ENCODE results near the gene TMEM184A.
A peak's percentile ranks its signal among the peaks of the same experiment; 100 is the strongest.

Gene TMEM184A

DNA sequence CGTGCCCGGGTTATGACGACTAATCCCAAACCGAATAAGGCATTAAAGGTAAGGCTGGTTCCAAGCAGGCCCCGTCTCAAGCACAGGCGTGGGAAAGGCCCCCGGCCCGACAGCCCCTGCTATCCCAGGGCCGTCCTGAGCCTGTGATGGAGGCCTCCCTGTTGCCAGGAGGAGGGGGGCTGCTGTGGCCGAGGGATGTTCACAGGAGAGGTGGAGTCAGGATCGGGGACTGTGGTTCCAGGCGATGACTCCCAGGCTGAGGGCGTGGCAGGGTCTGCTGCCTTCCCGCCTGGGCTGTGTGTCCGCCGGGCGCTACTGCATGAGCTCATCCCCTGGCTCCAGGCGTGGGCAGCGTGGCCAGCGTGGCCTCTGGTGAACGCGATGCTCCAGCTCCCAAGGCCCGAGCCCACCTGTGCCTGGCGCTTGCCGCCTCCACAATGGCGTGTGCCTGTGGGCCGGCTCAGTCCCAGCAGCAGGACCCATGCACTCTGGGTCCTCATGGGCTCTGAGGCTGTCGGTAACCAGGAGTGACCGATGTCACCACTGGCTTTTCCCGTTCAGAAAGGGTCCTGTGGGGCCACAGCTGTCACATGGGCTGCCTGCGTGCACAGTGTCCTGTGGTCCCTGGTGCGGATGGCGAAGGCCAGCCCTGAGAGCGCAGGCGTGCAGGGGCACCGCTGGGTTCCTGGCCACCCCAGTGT lies 16.7 kb downstream of the TMEM184A start:
- CTCF ChIA-PET: interaction anchor here (1.4 to 11.1 kb wide), 2 partner anchors 19 to 30 kb away, joined by 6 to 150 read pairs; partner anchors contain the start of gene INTS1
- Histone ChIP-seq H3K4me1 (ENCODE audit: control extremely low read depth in 1 of 4, control insufficient read depth in 4 of 4, insufficient read depth in 4 of 4, low read length in 3 of 4) (peaks cover 0 to 20% (median 6%) of the 10 kb centered on the region in 4 experiments), H3K36me3 (ENCODE audit: control insufficient read depth in 4 of 4, insufficient read depth in 4 of 4, low read length in 3 of 4) (peaks cover 6 to 96% (median 59%) of the 10 kb centered on the region in 4 experiments), H3K4me3 (ENCODE audit: control insufficient read depth in 1 of 7, extremely low read depth in 1 of 7, insufficient read depth in 4 of 7, low read depth in 2 of 7, low read length in 6 of 7) (no peak overlapping the region), H3K27me3 (replicated peaks in 2 of 5; ENCODE audit: control insufficient read depth in 4 of 5, insufficient read depth in 5 of 5, low read length in 4 of 5) (no peaks in the 10 kb centered on the region), H3K27ac (ENCODE audit: insufficient read depth in 1 of 2, low read depth in 1 of 2, low read length in 2 of 2, poor library complexity in 1 of 2, severe bottlenecking in 2 of 2) (no peak overlapping the region), H3K9me3 (ENCODE audit: control extremely low read depth in 1 of 5, control insufficient read depth in 4 of 5, insufficient read depth in 2 of 5, low read depth in 1 of 5, low read length in 4 of 5) (no peaks in the 10 kb centered on the region)
- POLR2A ChIA-PET: interaction anchor here (0.5 to 1.5 kb wide), 2 partner anchors 9 to 19 kb away, joined by 3 to 4 read pairs; no protein-coding TSS in a partner anchor
- DNase-seq: no peak
- 91% methylated on average over 33 of the region's 36 CpGs for WGBS (ENCODE audit: insufficient coverage)

DNA sequence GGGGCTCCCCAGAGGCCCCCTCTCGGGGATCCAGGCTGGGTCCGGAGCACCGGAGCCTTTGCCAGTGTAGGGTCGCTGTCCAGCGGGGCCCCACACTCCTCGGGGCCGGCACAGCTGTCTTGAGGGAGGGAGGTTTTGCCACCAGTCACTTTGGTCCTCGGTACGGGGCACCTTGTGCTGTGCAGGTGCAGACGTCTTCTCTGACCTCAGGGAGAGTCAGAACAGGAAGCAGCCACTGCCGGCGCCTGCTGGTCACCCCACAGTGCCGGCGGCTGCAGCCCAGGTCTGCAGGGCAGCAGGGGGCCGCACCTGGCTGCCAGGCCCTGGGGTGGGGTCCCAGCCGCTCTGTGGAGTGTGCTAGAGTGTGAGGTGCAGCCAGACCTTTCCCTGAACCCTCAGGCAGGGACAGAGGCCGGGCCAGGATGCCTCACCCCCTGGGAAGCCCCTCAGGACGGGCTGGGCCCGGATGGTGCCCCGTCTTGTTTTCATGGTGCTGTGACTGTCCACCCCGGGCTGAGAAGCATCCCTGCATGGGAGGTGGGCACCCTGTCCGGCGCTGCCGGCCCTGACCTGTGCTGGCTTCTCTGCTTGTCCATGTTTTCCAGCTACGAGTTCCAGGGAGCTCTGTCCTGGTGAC lies 17.3 kb downstream of the TMEM184A start:
- Histone ChIP-seq H3K4me3 (ENCODE audit: control insufficient read depth in 1 of 7, extremely low read depth in 1 of 7, insufficient read depth in 4 of 7, low read depth in 2 of 7, low read length in 6 of 7) (no peak overlapping the region), H3K9me3 (ENCODE audit: control extremely low read depth in 1 of 5, control insufficient read depth in 4 of 5, insufficient read depth in 2 of 5, low read depth in 1 of 5, low read length in 4 of 5) (no peaks in the 10 kb centered on the region), H3K36me3 (ENCODE audit: control insufficient read depth in 4 of 4, insufficient read depth in 4 of 4, low read length in 3 of 4) (peaks cover 3 to 96% (median 59%) of the 10 kb centered on the region in 4 experiments), H3K27ac (ENCODE audit: insufficient read depth in 1 of 2, low read depth in 1 of 2, low read length in 2 of 2, poor library complexity in 1 of 2, severe bottlenecking in 2 of 2) (no peak overlapping the region), H3K27me3 (replicated peaks in 2 of 5; ENCODE audit: control insufficient read depth in 4 of 5, insufficient read depth in 5 of 5, low read length in 4 of 5) (no peaks in the 10 kb centered on the region), H3K4me1 (ENCODE audit: control extremely low read depth in 1 of 4, control insufficient read depth in 4 of 4, insufficient read depth in 4 of 4, low read length in 3 of 4) (peaks cover 0 to 27% (median 13%) of the 10 kb centered on the region in 4 experiments)
- ChIA-PET POLR2A (interaction anchor here (1.5 kb wide), 1 partner anchor 9 kb away, joined by 4 read pairs; no protein-coding TSS in a partner anchor), CTCF (interaction anchor here (1.4 to 11.1 kb wide), 2 partner anchors 19 to 30 kb away, joined by 6 to 150 read pairs; partner anchors contain the start of gene INTS1)
- WGBS (ENCODE audit: insufficient coverage): 91% methylated on average over 19 of the region's 25 CpGs
- no peak for DNase-seq

- ChIA-PET CTCF (interaction anchor here (1.4 to 11.1 kb wide), 2 partner anchors 20 to 29 kb away, joined by 6 to 150 read pairs; partner anchors contain the start of gene INTS1), POLR2A (no interaction called here)
- peak in 2 of 3 donors; percentile 66 to 68 for DNase-seq
- Histone ChIP-seq H3K27me3 (replicated peaks in 2 of 5; ENCODE audit: control insufficient read depth in 4 of 5, insufficient read depth in 5 of 5, low read length in 4 of 5) (no peaks in the 10 kb centered on the region), H3K27ac (ENCODE audit: insufficient read depth in 1 of 2, low read depth in 1 of 2, low read length in 2 of 2, poor library complexity in 1 of 2, severe bottlenecking in 2 of 2) (peak overlapping the region in 1 of 2 experiments; percentile 43), H3K4me3 (ENCODE audit: control insufficient read depth in 1 of 7, extremely low read depth in 1 of 7, insufficient read depth in 4 of 7, low read depth in 2 of 7, low read length in 6 of 7) (no peak overlapping the region), H3K36me3 (ENCODE audit: control insufficient read depth in 4 of 4, insufficient read depth in 4 of 4, low read length in 3 of 4) (peaks cover 3 to 95% (median 53%) of the 10 kb centered on the region in 4 experiments), H3K4me1 (ENCODE audit: control extremely low read depth in 1 of 4, control insufficient read depth in 4 of 4, insufficient read depth in 4 of 4, low read length in 3 of 4) (peaks cover 0 to 36% (median 21%) of the 10 kb centered on the region in 4 experiments), H3K9me3 (ENCODE audit: control extremely low read depth in 1 of 5, control insufficient read depth in 4 of 5, insufficient read depth in 2 of 5, low read depth in 1 of 5, low read length in 4 of 5) (no peaks in the 10 kb centered on the region)
- 90% methylated on average over 40 of the region's 56 CpGs for WGBS (ENCODE audit: insufficient coverage)
These were observed 18.2 kb downstream of the TMEM184A start for GRCh38 chr7:1537535-1538412.

DNA sequence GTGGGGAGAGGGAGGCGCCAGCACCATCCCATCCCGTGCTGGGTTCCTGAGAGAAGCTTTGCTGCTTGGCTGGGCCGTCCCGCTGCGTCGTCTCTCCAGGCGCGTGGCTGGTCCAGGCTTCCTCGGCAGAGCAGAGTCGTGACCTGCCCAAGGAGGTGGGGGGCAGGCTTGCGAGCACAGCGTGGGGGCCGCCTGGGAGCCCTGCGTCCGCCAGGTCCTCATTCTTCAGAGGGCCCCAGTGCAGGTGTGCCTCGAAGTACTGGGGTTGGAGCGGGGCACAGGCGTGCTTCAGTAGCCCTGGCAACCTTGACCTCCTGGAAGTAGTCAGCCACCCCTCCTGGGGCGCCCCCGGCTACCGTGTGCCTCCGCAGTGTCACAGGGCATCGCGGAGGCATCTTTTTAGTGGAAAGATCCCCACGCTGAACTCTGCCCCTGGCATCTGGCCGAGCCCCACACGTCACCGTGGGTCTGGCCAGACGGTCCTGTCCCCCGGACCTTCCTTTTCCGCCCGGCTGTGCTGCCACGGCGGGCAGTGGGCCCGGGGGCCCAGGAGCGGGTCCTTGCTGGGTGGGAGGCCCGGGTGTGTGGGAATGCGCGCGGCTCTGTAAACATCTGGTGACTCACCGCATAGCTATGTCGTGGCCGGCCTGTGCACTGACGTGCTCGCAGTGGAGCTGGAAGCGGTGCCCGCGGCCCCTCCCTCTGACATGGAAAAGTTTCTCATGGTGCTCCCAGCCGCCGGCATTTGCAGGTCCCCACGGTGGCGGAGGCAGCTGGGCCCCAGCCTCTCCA lies 19.1 kb downstream of the TMEM184A start:
- H3K36me3 ChIP-seq (ENCODE audit: control insufficient read depth in 4 of 4, insufficient read depth in 4 of 4, low read length in 3 of 4): peaks cover 3 to 88% (median 46%) of the 10 kb centered on the region in 4 experiments
- POLR2A ChIA-PET: interaction anchor here (0.5 kb wide), 1 partner anchor 29 kb away, joined by 6 read pairs; no protein-coding TSS in a partner anchor
- no peaks in the 10 kb centered on the region for H3K27me3 ChIP-seq (replicated peaks in 2 of 5; ENCODE audit: control insufficient read depth in 4 of 5, insufficient read depth in 5 of 5, low read length in 4 of 5)
- H3K27ac ChIP-seq (ENCODE audit: insufficient read depth in 1 of 2, low read depth in 1 of 2, low read length in 2 of 2, poor library complexity in 1 of 2, severe bottlenecking in 2 of 2): peak overlapping the region in 1 of 2 experiments; percentile 43
- CTCF ChIA-PET: interaction anchor here (3.1 to 11.1 kb wide), 2 partner anchors 11 to 28 kb away, joined by 11 to 150 read pairs; partner anchors contain the start of gene INTS1
- no peak overlapping the region for H3K4me3 ChIP-seq (ENCODE audit: control insufficient read depth in 1 of 7, extremely low read depth in 1 of 7, insufficient read depth in 4 of 7, low read depth in 2 of 7, low read length in 6 of 7)
- H3K4me1 ChIP-seq (ENCODE audit: control extremely low read depth in 1 of 4, control insufficient read depth in 4 of 4, insufficient read depth in 4 of 4, low read length in 3 of 4): peaks cover 2 to 44% (median 30%) of the 10 kb centered on the region in 4 experiments
- DNase-seq: no peak
- WGBS (ENCODE audit: insufficient coverage): 90% methylated on average over 47 of the region's 52 CpGs
- H3K9me3 ChIP-seq (ENCODE audit: control extremely low read depth in 1 of 5, control insufficient read depth in 4 of 5, insufficient read depth in 2 of 5, low read depth in 1 of 5, low read length in 4 of 5): no peaks in the 10 kb centered on the region

GRCh38 chr7:1536455-1536742 lies 19.6 kb downstream of the TMEM184A start:
- 93% methylated on average over 7 of the region's 7 CpGs for WGBS (ENCODE audit: insufficient coverage)
- Histone ChIP-seq H3K4me3 (ENCODE audit: control insufficient read depth in 1 of 7, extremely low read depth in 1 of 7, insufficient read depth in 4 of 7, low read depth in 2 of 7, low read length in 6 of 7) (no peak overlapping the region), H3K27me3 (replicated peaks in 2 of 5; ENCODE audit: control insufficient read depth in 4 of 5, insufficient read depth in 5 of 5, low read length in 4 of 5) (no peaks in the 10 kb centered on the region), H3K36me3 (ENCODE audit: control insufficient read depth in 4 of 4, insufficient read depth in 4 of 4, low read length in 3 of 4) (peaks cover 3 to 83% (median 43%) of the 10 kb centered on the region in 4 experiments), H3K4me1 (ENCODE audit: control extremely low read depth in 1 of 4, control insufficient read depth in 4 of 4, insufficient read depth in 4 of 4, low read length in 3 of 4) (peaks cover 2 to 48% (median 35%) of the 10 kb centered on the region in 4 experiments), H3K27ac (ENCODE audit: insufficient read depth in 1 of 2, low read depth in 1 of 2, low read length in 2 of 2, poor library complexity in 1 of 2, severe bottlenecking in 2 of 2) (no peak overlapping the region), H3K9me3 (ENCODE audit: control extremely low read depth in 1 of 5, control insufficient read depth in 4 of 5, insufficient read depth in 2 of 5, low read depth in 1 of 5, low read length in 4 of 5) (no peaks in the 10 kb centered on the region)
- ChIA-PET POLR2A (no interaction called here), CTCF (interaction anchor here (3.1 to 11.1 kb wide), 2 partner anchors 12 to 27 kb away, joined by 11 to 150 read pairs; partner anchors contain the start of gene INTS1)
- DNase-seq: no peak
